Measurements from ENCODE around the gene WFDC1.

Gene WFDC1

DNA sequence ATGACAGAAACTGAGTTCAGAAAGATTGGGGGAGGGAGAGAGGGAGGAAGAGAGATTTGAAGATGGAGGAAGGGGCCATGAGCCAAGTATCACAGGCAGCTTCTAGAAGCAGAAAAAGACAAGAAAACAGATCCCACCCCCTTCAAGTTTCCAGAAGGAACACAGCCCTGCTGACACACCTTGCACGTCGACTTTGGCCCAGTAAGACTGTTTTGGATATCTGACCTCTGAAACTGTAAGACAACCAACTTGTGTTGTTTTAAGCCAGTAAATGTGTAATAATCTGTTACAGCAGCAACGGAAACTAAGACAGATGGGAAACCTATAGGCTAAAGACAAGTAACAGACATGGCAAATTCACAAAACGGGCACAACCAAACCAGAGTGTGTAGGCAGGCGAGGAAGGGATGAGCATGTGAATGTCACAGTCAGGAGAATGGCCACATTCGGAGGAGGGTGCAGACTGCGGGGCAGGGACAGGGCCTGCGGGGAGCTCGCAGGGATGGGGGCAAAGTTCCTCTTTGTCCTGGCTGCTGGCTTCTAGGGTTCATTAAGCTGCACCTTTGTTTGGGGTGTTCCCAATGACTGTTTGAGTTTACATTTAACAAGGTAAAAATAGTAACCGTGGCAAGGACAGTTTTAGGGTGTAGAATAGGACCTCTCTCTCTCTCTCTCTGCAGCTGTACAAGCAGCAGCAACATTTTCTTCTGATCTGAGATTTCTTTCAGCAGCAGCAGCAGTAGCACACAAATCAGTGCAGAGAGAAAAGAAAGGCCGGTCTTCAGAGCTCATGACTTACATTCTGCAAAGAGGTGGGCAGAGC, 55.4 kb downstream of the WFDC1 start:
- Histone ChIP-seq H3F3A (ENCODE audit: low read depth) (no peaks in the 10 kb centered on the region), H3K79me2 (ENCODE audit: insufficient read depth, low read length) (no peaks in the 10 kb centered on the region), H2AFZ (ENCODE audit: low read length) (no peak overlapping the region), H3K27me3 (ENCODE audit: insufficient read depth, low read length, poor library complexity, severe bottlenecking) (no peaks in the 10 kb centered on the region), H3K4me2 (ENCODE audit: low read depth, low read length, poor library complexity, severe bottlenecking) (no peak overlapping the region), H3K4me1 (ENCODE audit: insufficient read depth, low read length, poor library complexity, severe bottlenecking) (no peaks in the 10 kb centered on the region), H3K9me2 (replicated peaks; ENCODE audit: low read depth, low read length) (no peaks in the 10 kb centered on the region), H3K36me3 (ENCODE audit: insufficient read depth, low read length) (no peaks in the 10 kb centered on the region), H3K4me3 (ENCODE audit: low read length, poor library complexity, severe bottlenecking) (no peak overlapping the region), H3K9ac (ENCODE audit: low read depth, low read length, poor library complexity, severe bottlenecking) (no peak overlapping the region), H3K9me3 (ENCODE audit: insufficient read depth, low read depth, low read length) (no peaks in the 10 kb centered on the region), H4K20me1 (ENCODE audit: insufficient read depth, low read length, poor library complexity, severe bottlenecking) (no peaks in the 10 kb centered on the region)
- TF ChIP-seq, protein P1, sequence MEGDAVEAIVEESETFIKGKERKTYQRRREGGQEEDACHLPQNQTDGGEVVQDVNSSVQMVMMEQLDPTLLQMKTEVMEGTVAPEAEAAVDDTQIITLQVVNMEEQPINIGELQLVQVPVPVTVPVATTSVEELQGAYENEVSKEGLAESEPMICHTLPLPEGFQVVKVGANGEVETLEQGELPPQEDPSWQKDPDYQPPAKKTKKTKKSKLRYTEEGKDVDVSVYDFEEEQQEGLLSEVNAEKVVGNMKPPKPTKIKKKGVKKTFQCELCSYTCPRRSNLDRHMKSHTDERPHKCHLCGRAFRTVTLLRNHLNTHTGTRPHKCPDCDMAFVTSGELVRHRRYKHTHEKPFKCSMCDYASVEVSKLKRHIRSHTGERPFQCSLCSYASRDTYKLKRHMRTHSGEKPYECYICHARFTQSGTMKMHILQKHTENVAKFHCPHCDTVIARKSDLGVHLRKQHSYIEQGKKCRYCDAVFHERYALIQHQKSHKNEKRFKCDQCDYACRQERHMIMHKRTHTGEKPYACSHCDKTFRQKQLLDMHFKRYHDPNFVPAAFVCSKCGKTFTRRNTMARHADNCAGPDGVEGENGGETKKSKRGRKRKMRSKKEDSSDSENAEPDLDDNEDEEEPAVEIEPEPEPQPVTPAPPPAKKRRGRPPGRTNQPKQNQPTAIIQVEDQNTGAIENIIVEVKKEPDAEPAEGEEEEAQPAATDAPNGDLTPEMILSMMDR (conservative IDR thresholded peaks at IDR 0.05; ENCODE audit: low read length), result no peak
- TF ChIP-seq EZH2phosphoT487 (IDR thresholded peaks at IDR 0.05; ENCODE audit: borderline replicate concordance), result no peak

- Histone ChIP-seq H3K4me1 (ENCODE audit: insufficient read depth, low read length, poor library complexity, severe bottlenecking) (no peaks in the 10 kb centered on the region), H3K4me3 (ENCODE audit: low read length, poor library complexity, severe bottlenecking) (no peak overlapping the region), H3K79me2 (ENCODE audit: insufficient read depth, low read length) (no peaks in the 10 kb centered on the region), H3K9me3 (ENCODE audit: insufficient read depth, low read depth, low read length) (no peaks in the 10 kb centered on the region), H3F3A (ENCODE audit: low read depth) (no peaks in the 10 kb centered on the region), H3K9me2 (replicated peaks; ENCODE audit: low read depth, low read length) (no peaks in the 10 kb centered on the region), H4K20me1 (ENCODE audit: insufficient read depth, low read length, poor library complexity, severe bottlenecking) (no peaks in the 10 kb centered on the region), H3K36me3 (ENCODE audit: insufficient read depth, low read length) (no peaks in the 10 kb centered on the region), H3K9ac (ENCODE audit: low read depth, low read length, poor library complexity, severe bottlenecking) (no peak overlapping the region), H3K4me2 (ENCODE audit: low read depth, low read length, poor library complexity, severe bottlenecking) (no peak overlapping the region), H3K27me3 (ENCODE audit: insufficient read depth, low read length, poor library complexity, severe bottlenecking) (no peaks in the 10 kb centered on the region), H2AFZ (ENCODE audit: low read length) (no peak overlapping the region)
- TF ChIP-seq, protein P1 (conservative IDR thresholded peaks at IDR 0.05; ENCODE audit: low read length), result no peak
- TF ChIP-seq EZH2phosphoT487 (IDR thresholded peaks at IDR 0.05; ENCODE audit: borderline replicate concordance), result no peak
Measured at GRCh38 chr16:84350685-84351400, 56.2 kb downstream of the WFDC1 start.

GRCh38 chr16:84351630-84352029, 57.0 kb downstream of the WFDC1 start:
- H3K27me3 ChIP-seq (ENCODE audit: insufficient read depth, low read length, poor library complexity, severe bottlenecking), result no peaks in the 10 kb centered on the region
- TF ChIP-seq, protein P1 (conservative IDR thresholded peaks at IDR 0.05; ENCODE audit: low read length), result no peak
- no peak for TF ChIP-seq EZH2phosphoT487 (IDR thresholded peaks at IDR 0.05; ENCODE audit: borderline replicate concordance)
- H3K9me3 ChIP-seq (ENCODE audit: insufficient read depth, low read depth, low read length), result no peaks in the 10 kb centered on the region
- no peak overlapping the region for H3K9ac ChIP-seq (ENCODE audit: low read depth, low read length, poor library complexity, severe bottlenecking)
- H4K20me1 ChIP-seq (ENCODE audit: insufficient read depth, low read length, poor library complexity, severe bottlenecking), result no peaks in the 10 kb centered on the region
- H3F3A ChIP-seq (ENCODE audit: low read depth), result no peaks in the 10 kb centered on the region
- no peak overlapping the region for H3K4me2 ChIP-seq (ENCODE audit: low read depth, low read length, poor library complexity, severe bottlenecking)
- no peaks in the 10 kb centered on the region for H3K36me3 ChIP-seq (ENCODE audit: insufficient read depth, low read length)
- no peaks in the 10 kb centered on the region for H3K4me1 ChIP-seq (ENCODE audit: insufficient read depth, low read length, poor library complexity, severe bottlenecking)
- no peaks in the 10 kb centered on the region for H3K9me2 ChIP-seq (replicated peaks; ENCODE audit: low read depth, low read length)
- no peaks in the 10 kb centered on the region for H3K79me2 ChIP-seq (ENCODE audit: insufficient read depth, low read length)
- H3K4me3 ChIP-seq (ENCODE audit: low read length, poor library complexity, severe bottlenecking), result no peak overlapping the region
- H2AFZ ChIP-seq (ENCODE audit: low read length), result no peak overlapping the region
